Sciatic nerve (tissue), 2 donors: ENCODE results near the gene PKNOX2. TPM values are rescaled to one million over a fixed set of nuclear protein-coding genes. Genes with fewer than 3 reads are reported as not detected.

Source experiments
- ATAC-seq: fragments of 200-7000 bp; cut with Tn5 transposase; one replicate; pipeline ENCODE4 v1.9.1; 2020; ENCODE audit warnings: mild to moderate bottlenecking, moderate library complexity
- DNase-seq: peaks from one replicate; pipeline ENCODE4 v3.0.0-alpha.2; 2020; ENCODE audit warnings: low spot score
- intact Hi-C: fragments of 100-400 bp; cut with DNase I; formaldehyde crosslinking; loops from one replicate; pipeline ENCODE4 v1.14.2; 2022
- total RNA-seq: library from RNA; stranded (reverse); fragmentation: NEBNext Ultra II Directional; extraction: Animal tissue kit (Norgen Biotek cat#: 25700); gene quantifications from one replicate; pipeline ENCODE4 v1.2.1, GENCODE V29; 2021
- donor health status: DM: no; HTN: no; CAD: no.
- donor health status: DM: no; HTN: no; CAD: no.

Gene PKNOX2
- total RNA-seq, 1 donor from 2014 or later = 17.3 TPM

DNA sequence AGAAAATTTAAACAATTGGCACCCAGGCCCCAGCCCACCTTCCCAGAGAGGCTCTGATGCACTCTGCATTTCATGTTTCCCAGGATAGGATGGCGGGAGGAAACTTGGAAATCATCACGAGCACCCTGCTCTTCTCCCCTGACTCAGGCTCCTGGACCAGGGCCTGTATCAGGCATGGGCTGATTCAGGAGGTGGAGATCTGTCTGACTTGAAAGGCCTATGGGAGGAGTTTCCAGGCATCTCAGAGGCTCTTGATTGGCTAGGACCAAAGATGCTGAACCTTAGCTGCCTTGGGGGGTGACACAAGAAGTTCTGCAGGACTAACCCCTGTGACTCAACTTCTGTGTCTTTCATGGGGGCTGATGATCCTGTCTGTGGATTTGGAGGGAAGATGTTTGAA lies 106.2 kb downstream of the PKNOX2 start:
- intact Hi-C loops = no loop called here
- no peak for ATAC-seq
- DNase-seq = no peak

DNA sequence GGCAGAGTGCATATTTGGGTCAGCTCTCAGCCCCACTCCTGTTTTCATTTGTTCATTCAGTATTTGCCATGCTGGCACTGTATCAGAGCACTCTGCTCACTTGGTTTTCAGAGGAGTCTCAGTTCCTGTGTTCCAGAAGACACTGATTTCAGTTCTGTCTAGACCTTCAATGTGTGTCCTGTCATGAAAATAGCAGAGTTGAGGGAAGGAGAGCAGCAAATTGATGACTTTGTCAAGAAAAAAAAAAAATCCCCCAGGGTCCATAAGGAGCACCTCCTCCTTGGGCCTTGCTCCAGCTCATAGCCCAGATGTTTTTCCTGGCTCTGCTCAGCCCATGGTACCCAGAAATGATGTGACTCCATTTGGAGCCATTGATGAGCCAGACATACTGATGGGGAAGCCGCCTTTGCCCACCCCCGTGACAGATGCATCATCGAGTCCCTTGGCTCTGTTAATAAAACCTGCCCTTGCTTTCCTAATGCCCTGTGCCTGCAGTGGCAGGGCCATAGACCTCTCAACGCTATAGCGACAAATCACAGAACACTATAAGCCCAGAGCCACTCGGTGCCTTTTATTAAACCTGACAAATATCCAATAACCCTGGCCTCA lies 107.0 kb downstream of the PKNOX2 start:
- DNase-seq (no peak), ATAC-seq (no peak)
- intact Hi-C loops = no loop called here

DNA sequence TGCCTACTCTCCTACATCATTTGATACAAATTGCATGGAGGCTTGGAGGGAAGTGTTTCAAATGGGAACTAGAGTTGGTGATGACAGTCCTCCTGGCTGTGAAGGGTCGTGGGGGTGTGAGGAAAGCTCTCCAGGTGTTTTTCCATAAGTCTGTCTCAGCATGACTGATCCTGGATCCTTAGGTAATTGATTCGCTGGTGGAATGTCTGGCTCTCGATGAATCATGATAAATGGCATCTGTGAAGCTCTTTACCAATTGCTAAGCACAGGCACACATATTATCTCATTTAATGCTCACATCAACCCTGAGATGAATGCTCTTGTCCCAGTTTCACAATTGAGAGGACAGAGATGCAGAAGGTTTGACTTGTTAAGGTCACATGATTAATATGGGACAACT lies 107.5 kb downstream of the PKNOX2 start:
- no peak for ATAC-seq
- intact Hi-C loops = no loop called here
- no peak for DNase-seq

DNA sequence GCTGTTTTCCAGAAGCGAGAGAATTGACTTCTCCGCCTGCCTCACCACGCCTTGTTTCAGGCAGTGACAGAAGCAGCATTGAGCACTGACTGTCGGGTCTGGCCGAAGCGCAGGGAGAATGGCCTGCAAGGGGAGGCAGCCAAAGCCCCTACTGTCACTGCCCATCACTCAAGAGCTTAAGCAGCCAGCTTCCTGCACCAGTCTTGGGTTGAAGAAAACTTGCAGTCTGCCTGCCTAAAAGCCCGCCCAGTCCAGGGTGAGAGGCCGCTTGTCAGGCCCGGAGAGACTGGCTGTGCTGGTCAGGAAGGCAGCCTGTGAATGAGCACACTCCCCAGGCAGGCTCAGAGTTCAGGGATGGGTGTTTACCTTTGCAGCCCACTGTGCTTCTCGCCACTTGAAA lies 108.3 kb downstream of the PKNOX2 start:
- ATAC-seq = peak; percentile 44
- intact Hi-C loops = no loop called here
- no peak for DNase-seq

DNA sequence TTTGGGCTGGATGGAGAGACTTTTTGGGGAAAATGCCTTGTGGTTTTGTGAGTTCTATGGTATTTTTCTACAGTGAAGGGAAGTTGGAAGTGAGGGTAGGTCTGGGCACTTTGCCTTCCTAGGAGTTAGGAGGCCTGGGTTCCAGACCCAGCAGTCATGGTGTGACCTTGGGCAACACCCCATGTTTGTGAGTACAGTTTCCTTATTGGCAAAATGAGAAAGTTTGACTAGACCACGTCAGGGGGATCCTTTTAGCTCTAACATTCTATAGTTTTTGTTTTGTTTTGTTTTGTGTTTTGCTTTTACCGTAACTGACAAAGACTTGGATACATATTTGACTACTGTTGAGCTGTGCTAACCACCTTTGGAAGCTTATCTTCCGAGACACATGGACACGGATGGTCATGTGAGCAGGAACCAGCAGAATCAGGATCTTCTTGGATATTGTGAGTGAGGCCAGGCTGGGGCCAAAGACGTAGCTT lies 109.0 kb downstream of the PKNOX2 start:
- ATAC-seq (no peak), DNase-seq (no peak)
- intact Hi-C loops = no loop called here

DNA sequence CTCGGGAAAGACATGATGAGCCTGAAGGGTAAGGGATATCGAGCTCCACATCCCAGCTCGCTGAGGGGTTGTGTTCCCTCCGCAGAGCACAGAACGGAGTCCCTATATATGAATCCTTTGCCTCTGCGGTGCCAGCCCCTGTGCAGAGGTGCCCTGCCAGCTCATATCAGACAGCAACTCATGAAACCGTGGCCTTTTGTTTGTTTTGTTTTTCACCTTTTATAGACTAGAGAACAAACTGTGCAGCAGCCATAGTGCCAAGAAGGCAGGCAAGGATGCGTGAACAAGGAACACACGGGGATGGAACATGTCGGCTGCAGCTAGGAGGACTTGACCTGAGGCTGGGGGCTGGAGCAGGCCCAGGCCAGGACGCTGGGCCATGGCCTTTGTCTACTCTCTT lies 109.8 kb downstream of the PKNOX2 start:
- ATAC-seq = no peak
- intact Hi-C loops = no loop called here
- no peak for DNase-seq

DNA sequence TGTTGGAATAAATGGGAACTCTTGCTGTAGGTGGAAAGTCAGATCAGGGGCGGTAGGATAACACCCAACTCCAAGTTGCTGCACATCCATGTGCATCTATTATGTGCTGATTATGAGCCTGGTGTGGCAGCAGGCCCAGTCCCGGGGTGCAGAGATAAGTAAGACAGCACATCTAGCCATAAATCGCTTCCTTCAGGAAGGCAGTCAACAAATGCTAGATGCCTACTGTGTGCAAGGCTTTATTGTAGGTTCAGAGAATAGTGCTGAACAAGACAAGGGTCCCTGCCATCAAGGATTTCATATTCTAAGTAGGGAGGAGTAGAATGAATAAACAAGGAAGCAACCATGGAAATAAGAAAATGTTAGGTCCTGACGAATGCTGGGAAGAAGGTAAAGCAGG lies 110.2 kb downstream of the PKNOX2 start:
- DNase-seq = no peak
- ATAC-seq = no peak
- intact Hi-C loops = no loop called here

DNA sequence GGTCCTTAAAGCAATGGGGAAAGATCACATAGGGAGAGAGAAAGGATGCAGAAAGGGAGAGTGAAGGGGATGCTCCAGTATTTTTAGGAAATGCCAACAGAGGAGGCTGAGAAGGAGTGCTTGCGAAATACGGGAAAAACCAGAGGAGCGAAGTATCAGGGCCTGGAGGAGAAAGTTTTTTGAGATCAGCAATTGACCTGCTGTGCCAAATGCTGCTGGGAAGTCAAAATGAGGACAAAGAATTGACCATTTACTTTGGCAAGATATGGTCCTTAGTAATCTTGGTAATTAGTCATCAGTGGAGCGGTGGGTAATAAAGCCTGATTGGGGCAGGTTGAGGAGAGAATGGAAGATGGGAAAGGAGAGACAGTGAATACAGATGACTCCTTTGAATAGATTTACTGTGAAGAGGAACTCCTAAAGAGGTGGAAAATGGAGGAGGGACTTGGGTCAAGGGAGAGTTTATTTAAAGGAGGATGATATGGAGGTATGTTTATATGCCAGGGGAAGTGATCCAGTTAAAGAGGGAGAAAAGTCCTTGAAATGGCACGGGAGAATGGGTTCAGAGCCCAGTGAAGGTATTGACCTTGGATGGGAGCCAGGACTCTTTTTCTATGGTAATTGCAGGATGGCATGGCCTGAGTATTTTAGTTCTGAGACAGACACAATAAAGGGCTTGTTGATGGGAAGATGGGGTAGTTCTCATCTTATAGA lies 111.5 kb downstream of the PKNOX2 start:
- DNase-seq = no peak
- ATAC-seq = no peak
- intact Hi-C loops = no loop called here

DNA sequence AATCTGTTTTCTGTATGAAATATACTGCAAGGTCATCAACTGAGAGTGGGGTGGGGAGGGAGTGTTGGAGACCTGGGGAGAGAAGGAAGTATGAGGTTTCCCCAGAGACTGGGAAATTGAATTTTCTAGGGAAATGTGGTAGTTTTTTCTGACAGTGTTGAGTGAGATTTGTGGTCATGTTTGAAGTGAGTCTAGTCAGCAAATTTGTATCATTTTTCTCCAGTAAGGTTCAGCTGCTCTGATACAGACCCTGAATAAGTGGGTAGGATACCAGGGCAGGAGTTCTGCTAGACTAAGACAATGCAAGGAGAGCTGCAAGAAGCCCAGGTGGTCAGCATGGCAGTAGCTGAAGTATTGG lies 112.0 kb downstream of the PKNOX2 start:
- ATAC-seq = no peak
- intact Hi-C loops = no loop called here
- no peak for DNase-seq

DNA sequence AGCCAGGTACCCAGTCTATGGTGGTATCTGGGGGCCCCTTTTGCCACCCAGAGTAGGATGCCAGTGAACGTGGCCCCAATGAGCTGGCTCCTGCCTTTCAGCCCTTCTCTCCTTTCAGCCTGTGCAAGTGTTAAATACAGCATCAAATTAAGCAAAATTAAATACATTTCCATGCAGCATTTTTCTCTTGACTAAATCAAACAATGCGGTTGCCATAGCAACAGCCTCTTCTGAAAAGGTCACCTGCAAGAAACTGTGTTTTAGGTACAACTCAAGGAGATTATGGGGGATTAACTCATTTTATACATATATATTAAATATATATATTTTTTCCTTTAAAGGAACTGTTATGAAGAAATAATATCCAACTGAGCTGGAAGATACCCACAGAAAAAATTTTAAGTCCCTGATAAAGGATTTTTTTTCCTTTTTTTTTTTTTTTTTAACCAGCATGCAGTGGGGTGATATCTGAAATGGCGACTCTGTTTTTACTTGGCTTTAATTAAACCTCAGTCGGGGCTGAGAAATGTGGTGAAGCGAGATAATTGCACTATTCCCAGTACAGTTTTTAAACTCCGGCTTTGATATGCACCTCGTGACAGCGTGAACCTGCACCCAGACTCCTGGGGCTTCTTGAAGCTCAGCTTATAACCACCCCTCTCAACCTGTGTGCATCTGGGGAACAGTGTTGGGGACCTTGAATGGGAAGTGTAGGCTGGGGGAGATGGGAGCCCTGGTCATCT lies 115.3 kb downstream of the PKNOX2 start:
- intact Hi-C loops = no loop called here
- ATAC-seq = no peak

DNA sequence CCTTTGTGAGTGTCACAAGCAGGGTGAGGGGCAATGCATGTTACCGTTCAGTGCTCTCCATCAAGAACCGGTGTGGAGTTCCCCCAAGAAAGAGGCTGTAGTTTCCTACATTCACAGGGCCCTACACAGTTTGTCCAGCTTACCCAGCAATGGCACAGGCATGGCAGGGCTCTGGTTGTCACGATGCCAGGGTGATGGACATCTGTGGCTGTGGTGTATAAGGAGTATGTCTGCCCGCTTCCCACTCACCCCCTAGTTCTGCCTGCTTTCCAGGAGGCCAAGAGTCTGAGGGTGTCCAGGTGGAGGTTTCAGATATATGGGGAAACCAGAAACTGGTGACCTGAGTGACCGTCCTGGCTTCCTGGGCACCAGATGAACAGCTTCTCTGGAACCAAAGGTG lies 116.1 kb downstream of the PKNOX2 start:
- DNase-seq (no peak), ATAC-seq (no peak)
- intact Hi-C loops = no loop called here

More for the DNA sequence above, 115.3 kb downstream of the PKNOX2 start:
- DNase-seq = no peak

DNA sequence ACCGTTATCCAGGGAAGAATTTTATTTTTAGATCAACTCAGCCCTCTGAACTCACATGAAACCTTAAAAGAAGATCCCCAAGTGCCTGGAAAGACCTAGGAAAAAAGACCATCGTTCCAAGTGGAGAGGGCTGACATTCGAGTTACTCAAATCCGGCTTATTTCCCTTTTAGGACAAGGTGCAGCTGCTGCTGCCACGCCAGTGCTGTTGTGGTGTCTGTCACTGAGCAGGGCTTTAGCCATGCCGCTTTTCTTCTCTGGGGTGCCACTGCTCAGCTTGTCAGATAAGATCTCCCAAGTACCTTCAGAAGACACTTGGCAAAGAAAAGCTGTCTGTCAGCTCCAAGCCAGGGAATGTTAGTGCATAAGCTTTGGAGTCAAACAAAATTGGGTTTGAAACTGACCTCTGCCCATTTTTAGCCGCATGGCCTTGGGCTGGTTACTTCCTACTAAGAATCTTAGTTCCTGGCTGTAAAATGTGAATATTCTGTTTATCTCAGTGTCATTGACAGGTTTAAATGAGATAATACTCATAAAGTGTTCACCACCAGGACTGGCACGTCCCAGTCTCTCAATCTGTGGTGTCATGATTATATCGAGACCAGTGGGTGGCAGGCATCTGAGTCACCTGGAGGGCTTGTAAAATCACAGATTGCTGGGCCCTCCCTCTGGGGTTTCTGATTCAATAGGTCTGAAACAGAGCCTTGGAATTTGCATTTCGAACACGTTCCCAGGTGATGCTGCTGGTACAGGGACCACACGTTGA lies 117.5 kb downstream of the PKNOX2 start:
- DNase-seq (no peak), ATAC-seq (no peak)
- intact Hi-C loops = no loop called here

DNA sequence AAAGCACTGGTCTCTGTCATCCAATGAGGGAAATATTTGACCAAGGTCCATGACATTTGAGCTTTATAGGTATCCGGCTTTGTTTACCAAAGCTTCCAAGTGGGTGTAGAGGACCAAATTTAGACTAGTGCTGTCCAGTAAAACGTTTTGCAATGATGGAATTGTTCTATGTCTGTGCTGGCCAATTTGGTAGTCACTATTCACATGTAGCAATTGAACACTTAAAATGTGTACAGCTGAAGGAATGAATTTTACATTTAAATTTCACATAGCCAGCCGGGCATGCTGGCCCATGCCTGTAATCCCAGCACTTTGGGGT lies 118.0 kb downstream of the PKNOX2 start:
- no peak for ATAC-seq
- DNase-seq = no peak
- intact Hi-C loops = no loop called here

DNA sequence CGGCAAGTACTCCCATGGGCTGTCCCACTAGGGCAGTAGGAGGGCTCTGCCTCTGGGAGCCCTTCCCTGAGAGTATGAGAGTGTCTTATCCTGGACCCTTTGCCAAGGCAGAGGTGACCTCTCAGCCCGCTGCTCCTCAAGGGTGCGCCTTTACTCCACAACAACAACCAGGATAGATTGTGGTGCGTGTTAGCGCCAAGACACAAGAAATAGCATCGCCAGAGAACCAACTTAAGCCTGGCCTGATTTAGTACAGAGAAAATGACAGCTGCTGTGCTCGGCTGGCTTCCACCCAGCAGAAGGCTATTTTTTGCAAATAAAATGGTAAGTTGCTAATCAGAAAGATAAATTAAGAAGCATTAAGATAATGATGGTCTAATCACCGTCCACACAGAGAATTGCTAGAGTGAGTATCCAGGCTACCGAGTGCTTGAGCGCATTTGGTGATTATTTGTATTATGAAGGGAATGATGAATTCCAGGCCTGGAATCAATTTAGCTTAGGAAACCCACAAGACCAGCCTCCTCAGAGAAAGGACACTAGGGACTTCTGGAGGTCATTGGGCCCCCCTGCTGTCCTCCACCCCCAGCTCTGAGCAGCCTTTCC lies 119.8 kb downstream of the PKNOX2 start:
- ATAC-seq (no peak), DNase-seq (no peak)
- intact Hi-C loops = no loop called here

DNA sequence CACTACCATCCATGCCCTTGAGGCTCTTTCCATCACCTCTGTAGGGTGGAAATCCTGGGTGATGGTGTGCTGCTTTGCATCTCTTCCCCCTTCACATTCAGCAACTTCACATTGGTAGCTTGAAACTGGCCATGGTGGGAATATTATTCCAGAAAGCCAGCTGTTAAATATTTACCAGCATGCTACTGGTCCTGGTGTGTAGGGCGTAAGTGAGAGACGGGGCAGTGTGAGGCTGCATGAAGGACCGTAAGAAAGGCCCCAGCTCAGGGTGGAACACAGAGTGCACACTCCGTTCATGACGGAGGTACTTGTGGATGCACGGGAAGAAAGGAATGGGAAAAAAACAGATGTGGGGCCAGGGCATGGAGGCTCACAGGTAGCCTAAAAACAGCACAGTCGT lies 121.3 kb downstream of the PKNOX2 start:
- ATAC-seq = no peak
- intact Hi-C loops = no loop called here

DNA sequence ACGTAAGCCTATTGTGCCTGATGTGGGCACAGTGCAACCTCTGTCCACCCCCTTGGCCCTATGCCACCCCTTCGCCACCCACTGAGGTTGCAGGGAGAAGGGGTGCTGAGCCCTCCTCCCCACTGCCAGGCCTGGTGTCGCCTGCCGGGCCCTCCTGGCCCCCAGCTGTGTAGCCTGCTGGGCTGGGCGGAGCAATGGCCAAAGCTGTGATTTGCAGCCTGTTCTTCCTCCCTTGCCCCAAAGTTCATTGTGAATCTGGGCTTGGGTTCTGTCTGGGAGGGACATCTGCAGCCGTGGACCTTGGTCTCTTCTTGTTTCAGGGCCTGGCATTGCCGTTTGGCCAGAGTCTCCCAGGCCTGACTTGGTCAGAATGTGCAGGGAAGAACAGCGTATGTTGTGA lies 121.9 kb downstream of the PKNOX2 start:
- intact Hi-C loops = no loop called here
- ATAC-seq (no peak), DNase-seq (no peak)

More for the DNA sequence above, 121.3 kb downstream of the PKNOX2 start:
- no peak for DNase-seq

DNA sequence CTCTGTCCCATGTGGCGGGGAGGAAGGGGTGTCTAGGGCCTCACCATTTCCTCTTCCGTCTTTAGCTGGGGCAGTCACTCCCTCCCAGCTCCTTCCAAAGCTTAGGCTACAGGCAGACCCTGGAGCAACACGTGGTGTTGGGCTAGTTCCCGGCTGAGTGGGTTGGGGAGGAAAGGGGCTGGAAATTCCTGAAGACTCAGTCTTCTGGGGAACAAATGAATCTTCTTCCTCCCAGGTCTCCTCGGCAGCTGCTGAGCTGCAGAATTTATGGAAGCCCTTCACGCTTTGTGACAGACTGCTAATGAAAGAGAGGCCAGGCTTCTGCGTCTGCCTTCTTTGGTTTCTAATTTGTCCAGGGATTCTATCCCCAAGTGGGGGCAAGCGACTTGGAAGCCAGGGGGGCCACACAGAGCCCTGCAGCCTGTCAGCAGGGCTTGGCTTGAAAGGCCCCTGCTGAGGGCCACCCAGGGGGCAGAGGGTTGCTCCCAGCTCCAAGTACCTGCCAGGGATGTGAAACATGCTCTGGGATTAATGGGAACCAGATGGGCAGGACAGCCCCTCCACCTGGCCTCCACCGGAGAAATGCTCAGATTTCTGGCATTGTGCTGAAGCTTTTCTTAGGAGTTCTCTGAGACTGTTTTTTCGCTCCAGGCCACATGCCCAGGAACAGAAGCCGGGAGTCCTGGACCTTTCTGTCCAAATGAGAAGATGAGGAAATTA lies 123.1 kb downstream of the PKNOX2 start:
- DNase-seq (no peak), ATAC-seq (peak; percentile 74)
- intact Hi-C loops = no loop called here

DNA sequence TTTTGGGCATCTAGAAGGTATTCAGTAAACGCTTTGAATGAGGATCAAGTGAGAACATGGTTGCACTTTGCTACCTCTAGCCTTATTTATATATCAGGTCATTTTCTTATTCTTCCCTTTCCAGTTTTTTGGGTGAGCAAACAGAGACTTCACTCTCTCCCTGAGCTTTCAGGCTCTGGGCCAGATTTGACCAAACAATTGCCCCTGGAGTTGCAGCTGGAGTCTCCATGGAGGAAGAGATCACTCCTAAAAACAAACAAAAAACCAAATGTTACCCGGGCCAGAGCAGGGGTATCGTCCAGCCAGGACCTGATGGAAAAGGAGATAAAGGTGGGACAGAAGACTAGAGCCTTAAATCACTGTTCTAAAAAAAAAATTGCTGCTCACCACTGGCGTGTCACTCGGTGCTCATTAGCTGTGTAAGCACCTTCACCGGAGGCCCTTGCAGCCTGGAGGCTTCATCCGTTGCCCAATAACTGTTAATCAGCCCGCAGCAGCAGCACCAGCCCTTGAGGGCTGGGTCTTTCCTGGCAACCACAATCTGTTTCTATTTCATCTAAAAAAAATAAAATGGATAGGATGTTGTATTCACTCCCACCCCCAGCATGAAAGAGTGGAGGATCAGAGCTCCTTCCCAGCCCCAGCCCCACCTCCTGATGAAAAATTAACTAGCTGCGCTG lies 125.0 kb downstream of the PKNOX2 start:
- DNase-seq (no peak), ATAC-seq (no peak)
- intact Hi-C loops = no loop called here
